Effector CD8-positive, alpha-beta T cell (primary cell): ENCODE measurements around the gene SERPINB7.
"Not testable (repeated sequence)": the region's sequence is repeated elsewhere in the genome, so short reads cannot be mapped to it uniquely, and the experiment has no call there.

Experiments used
- DNase-seq: peaks from one replicate; lab custom pipeline; 2025; lab: John Stamatoyannopoulos, UW
- total RNA-seq, 4 experiments: gene quantifications; one replicate each; lab custom pipeline; 2026; lab: John Stamatoyannopoulos, UW

The SERPINB7 gene
- 0 reads per million in 4 experiments for total RNA-seq

- DNase-seq: no peak
Measured at GRCh38 chr18:63775166-63775730, at the start of gene SERPINB7. Gene SERPINB7 (plus strand): TSS chr18:63775418. CDS start chr18:63782373, 6,955 bp downstream.

DNA sequence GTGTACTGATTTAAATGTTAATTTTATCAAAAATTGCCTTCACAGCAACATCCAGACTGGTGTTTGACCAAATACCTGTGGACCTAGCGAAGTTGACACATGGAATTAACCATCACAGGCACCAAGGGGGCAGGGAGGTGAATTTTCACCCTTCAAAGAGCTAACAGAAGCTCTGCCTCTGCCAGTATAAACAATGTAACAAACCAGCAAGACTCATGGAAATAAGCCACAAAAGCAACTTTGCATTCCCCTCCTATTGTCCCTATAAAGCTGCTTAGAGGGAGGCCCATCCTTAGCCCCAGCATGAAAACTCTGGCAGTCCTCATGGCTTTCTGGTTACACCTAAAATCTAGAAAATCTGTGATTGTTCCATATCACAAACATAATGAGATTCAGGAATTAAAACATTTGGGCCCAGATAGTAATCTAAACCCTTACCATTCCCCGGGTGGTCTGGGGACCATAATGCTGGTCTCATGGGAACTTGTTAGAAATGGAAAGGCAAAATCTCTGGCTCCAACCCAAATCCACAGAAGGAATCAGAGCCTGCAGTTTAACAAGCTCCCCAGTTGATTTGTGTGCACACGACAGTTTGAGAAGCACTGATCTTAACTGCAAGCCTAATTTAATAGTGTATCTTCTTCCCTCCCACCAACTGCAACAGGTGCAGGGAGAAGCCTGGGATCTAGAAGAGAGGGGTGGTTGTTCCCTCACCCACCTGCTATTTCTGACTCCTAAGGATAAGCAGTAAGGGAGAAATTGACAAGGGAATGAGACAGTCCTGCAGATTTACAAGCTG is 49.3 kb upstream of the SERPINB7 start:
- no peak for DNase-seq

GRCh38 chr18:63730773-63731172 is 44.4 kb upstream of the SERPINB7 start:
- DNase-seq: no peak

GRCh38 chr18:63731215-63731614 is 44.0 kb upstream of the SERPINB7 start:
- no peak for DNase-seq

DNA sequence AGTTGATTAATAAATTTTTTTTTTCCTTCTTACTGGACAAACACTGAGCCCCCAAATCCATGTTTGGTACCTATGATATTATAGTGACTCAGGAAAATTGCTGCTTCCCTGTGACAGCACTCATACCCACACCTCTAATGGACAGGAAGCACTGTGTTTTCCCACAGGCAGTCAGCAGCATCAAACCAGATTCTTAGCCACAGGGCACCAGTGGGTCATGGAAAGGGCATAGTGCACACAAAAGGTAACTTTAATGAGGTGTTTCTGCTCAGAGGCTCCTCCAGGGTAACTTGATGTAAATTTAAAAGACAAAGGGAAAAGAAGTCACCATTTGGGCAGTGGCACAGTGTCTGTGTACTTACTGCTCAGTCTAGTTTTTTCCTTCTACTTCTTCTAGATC is 38.3 kb upstream of the SERPINB7 start:
- DNase-seq: no peak

DNA sequence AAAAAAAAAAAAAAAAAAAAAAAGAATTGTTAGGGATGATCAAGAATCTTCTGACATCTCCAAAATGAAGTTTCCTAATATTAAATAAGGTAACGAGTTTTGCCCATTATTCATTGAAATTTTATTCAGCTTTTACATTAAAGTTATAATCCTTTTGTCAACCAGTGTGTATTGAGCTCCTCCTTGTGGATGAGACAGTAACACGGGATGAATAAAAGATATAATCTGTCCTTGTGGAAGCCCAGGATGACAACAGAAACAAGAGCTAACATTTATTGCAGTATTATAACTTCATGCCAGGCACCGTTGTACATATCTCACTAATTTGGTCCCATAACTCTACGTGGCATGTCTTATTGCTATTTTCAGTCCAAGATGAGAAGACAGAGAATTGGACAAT is 33.4 kb upstream of the SERPINB7 start:
- DNase-seq: no peak

DNA sequence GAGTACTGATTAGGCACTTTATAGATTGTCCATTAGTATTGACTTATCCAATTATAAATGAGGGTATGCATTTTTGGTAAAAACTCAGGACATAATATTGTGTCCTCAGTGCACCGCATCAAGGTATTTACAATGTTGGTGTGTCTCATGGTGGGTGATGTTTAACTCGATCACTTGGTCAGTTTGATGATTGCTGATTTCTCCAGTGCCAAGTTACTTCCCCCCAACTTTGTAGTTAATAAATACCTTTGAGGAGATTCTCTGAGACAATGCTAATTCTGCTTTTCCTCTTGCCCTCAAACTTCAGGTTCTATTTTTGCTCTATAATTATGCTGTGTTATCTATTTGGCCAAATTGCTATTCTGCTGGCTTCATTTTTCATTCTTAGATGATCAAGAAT is 28.2 kb upstream of the SERPINB7 start:
- DNase-seq: no peak

DNA sequence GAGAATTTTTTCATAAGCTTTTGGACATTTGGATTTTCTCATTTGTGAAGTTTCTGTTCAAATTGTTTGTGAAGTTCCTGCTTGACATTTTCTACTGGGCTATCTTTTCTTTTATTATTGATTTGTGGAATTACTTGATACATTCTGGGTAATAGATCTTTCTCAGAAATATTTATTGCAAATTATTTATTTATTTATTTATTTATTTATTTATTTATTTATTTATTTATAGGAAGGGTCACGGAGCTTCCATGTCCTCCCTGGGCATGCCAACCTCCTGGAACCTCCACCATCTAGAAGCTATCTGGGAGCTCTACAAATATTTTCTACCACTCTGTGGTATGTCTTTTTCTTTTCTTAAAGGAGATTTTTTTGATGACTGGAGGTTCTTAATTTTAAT is 25.7 kb upstream of the SERPINB7 start:
- no peak for DNase-seq

DNA sequence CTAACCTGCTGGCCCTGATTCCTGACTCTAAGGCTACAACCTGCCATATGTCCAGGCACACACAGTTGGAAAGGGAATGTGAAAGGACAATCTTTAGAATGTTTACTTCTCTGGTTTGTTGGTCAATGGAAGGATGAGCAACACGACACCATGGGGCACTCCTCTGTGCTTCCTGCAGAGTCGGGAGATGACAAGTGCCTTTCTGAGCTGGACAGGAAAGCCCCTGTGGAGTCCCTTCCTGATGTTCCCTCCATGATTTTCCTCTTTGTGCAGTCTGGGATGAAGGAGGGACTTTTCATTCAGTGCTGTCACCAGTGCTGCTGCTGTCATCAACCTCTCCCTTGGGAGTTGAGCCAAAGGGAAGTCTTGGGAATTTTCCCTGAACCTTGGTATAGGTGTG is 22.6 kb upstream of the SERPINB7 start:
- DNase-seq: no peak

DNA sequence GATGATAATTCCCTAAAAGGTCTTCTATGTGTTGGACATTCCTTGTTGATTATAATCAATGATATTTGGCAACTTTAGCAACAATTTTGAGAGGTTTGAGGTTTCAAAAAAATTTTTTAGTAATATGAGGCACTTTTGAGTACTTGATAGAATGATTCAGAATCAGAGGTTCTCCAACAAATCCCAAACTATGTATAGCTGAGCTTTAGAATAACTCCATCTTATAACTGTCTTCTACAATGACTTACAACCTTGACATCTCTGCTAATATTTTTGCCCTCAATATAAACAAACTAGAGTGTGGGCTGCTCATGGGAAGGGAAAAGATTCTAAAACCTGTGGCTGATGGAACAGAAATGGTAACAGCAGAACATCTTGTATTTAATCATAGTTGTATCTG is 21.5 kb upstream of the SERPINB7 start:
- DNase-seq: no peak

DNA sequence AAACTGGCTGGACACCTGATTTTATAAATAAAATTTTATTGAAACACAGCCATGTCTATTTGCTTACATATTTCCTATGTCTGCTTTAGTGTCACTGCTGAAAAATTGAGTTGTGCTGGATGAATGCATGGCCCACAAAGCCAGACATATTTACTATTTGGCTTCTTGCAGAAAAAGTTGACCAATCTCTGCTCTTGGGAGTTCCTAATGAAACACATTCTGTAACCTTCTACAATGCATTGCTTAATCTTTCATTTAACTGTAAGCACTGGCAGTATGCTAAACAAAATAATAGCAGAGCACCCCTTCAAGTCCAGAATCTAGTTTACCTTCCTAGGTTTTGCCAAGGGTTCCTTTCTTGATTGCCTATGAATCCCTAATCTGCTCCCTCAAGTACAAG is 17.7 kb upstream of the SERPINB7 start:
- DNase-seq: no peak

- DNase-seq: no peak
Measured at GRCh38 chr18:63758615-63759240, 16.5 kb upstream of the SERPINB7 start.

- not testable (repeated sequence) for DNase-seq
Measured at GRCh38 chr18:63759786-63760185, 15.4 kb upstream of the SERPINB7 start.

- DNase-seq: no peak
Measured at GRCh38 chr18:63762518-63762917, 12.7 kb upstream of the SERPINB7 start.

DNA sequence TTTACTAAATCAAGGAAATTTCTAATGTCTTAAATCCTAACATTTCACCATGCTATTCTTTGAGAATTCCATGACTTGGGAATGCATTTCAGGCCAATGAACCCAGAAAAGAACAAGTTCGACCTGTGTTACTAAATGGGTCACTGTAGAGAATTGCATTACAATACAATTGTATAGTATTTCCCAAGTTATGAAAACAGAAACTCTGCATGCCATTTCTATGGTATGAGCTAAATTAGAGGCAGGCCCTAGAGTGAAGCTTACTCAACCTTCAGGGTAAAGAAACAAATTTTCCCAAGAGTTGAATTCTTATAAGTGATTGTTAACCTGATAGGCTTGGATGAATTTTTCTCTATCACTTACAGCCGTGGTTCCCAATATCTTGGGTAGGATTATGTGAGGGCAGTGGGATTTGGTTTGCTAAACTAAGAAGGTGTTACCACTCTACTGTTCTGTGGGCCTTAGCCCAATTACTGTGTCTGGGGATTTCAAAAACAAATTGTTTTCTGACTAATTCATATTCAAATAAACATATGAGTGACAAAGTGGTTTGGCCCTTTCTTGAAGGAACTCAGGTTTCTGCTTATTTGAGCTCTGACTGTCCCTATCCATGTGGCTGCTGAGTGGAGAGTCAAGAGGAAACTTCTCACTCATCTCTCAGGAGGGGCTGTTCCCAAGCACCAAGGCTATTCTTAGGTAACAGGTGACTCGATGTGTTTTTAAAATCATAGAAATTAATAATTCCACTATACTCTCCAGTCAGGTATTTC is 11.2 kb upstream of the SERPINB7 start:
- DNase-seq: no peak

GRCh38 chr18:63765837-63766236 is 9.4 kb upstream of the SERPINB7 start:
- no peak for DNase-seq

- no peak for DNase-seq
Measured at GRCh38 chr18:63773551-63773950, 1.7 kb upstream of the SERPINB7 start.

DNA sequence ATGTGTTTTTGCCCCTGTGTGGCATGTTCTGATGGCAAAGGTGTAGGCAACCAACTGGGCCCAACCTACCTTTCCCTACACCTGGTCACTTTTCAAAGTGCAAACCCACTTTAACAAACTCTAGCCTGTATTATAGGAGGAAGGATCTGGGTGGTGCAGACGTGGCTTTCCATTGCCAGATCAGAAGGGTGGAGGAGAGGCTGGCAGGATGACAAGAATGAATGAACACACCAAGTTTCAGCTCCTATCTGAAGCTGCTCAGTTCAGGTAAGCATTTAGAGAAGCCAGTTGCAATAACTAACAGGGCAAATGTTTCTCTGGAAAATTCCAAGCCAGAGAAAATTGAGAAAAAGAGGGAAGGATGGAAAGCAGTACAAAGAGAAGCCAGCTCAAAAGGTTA is 707 bp upstream of the SERPINB7 start:
- DNase-seq: no peak

DNA sequence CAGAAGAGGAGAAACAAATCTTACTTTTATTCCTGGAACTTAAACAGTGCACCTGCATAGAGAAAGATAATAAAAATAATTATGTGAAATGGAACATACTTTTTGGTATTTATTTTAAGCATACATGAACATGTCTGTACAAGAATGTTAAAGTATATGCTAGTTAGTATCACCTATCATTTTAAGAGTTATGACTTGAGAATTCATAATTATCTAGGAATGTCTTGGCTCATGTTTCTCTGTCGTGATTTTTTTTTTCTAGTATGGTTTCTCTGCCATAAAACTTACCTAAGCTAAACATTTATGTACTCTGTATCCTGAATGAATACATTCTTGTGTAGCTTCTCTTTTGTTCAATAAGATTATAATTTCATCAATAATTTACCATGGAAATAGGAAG is 4.2 kb downstream of the SERPINB7 start:
- no peak for DNase-seq

DNA sequence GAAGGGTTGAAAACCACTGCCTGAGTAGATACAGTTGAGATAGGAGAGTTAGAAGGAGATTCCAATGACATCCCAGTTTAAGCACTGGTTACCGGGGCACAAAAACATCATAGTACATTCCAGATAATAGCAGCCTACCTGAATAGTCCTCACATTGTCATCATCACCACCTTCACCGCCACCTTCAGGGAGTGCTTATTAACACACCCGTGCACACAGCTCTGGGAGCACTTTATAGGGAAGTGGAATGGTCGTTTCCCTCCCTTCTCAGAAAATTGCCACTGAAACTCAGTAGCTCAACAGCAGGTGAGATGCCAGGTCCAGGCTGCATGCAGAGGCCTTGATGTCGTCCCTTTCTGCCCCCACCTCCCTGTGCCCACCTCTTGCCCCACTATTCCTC is 8.2 kb downstream of the SERPINB7 start:
- DNase-seq: no peak

DNA sequence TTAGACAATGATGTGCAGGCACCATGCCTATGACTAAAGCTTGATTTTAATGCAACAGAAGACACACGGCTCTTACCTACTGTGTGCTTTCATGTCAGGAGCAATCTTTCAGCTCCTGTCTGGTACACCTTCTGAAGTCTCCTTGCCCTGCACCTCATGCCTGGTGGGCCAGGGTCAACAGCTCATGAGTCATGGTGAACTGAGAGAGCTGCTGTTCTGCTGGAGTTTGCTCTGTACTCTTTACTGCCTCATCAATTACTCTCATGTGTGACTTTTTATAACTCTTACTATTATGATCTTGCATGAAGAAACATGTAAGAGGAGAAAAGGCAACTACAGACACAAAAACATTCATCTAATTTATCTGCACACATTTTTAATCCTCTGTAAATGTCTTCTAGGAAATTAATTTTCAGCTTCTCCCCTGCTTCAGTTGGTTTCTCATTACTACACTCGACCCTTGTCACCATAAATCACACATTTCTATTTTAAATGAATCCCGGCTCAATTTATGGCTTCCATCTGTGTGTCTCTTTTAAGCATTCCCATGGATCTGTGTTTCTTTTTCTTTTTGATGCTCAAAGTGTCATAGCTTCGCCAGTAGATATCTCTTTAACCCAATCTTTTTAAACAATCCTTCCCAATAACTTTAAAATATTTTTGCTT is 9.7 kb downstream of the SERPINB7 start:
- no peak for DNase-seq

GRCh38 chr18:63787673-63788072 is 12.5 kb downstream of the SERPINB7 start:
- DNase-seq: no peak
